Ovary (tissue), 9 donors: ENCODE measurements around the gene IQCF2. TPM values are rescaled to one million over a fixed set of nuclear protein-coding genes. Genes with fewer than 3 reads are reported as not detected.

Experiments used
- DNase-seq, 5 donors: peaks; one replicate each; pipeline ENCODE4 v3.0.0-alpha.2; 2019 to 2020
- H3K27ac ChIP-seq, 2 donors: fragments of 200-600 bp; one replicate each; pipeline versions ENCODE4 v1.5.1 to v1.8.0; 2019 to 2022
- H3K27me3 ChIP-seq: fragments of 200-600 bp; one replicate; pipeline ENCODE4 v1.8.0; 2022
- H3K36me3 ChIP-seq: fragments of 200-600 bp; sonication (generic); one replicate; pipeline ENCODE4 v1.5.1; 2019
- H3K4me1 ChIP-seq: one replicate; pipeline ENCODE4 v1.8.1; 2013; ENCODE audit warnings: mild to moderate bottlenecking, moderate library complexity; ENCODE audit not compliant: insufficient read depth
- H3K4me3 ChIP-seq: fragments of 200-600 bp; sonication (generic); one replicate; pipeline ENCODE4 v1.5.1; 2017
- H3K9me3 ChIP-seq, 2 donors: fragments of 200-600 bp in 1 of 2; sonication (generic) in 1 of 2; one replicate each; pipeline versions ENCODE4 v1.5.1 to v1.8.1; 2013 to 2019; ENCODE audit warnings: mild to moderate bottlenecking in 1 of 2, moderate library complexity in 1 of 2
- CTCF ChIP-seq, 3 donors: fragments of 450-650 bp in 2 of 3; fragments of 200-600 bp in 1 of 3; IDR thresholded peaks; one replicate each; pipeline versions ENCODE4 v1.5.1 to v1.8.0; 2016 to 2022; ENCODE audit warnings: antibody characterized with exemption in 3 of 3, mild to moderate bottlenecking in 1 of 3
- EP300 ChIP-seq: sonication (generic); formaldehyde crosslinking; IDR thresholded peaks from one replicate; pipeline ENCODE4 v1.6.1; 2017; ENCODE audit warnings: antibody characterized with exemption
- POLR2A ChIP-seq: fragments of 450-650 bp; IDR thresholded peaks from one replicate; pipeline ENCODE4 v1.6.1; 2017; ENCODE audit warnings: antibody characterized with exemption, mild to moderate bottlenecking, moderate library complexity
- WGBS, 3 donors: extraction: QIAGEN DNeasy Blood & Tissue Kit in 1 of 3; methylation state at CpG; one replicate each; pipeline versions ENCODE4 v1.1.5 to v1.1.7; 2013 to 2017; 5-methylcytosine and 5-hydroxymethylcytosine counted together
- intact Hi-C, 4 donors: fragments of 100-400 bp; cut with DNase I; formaldehyde crosslinking; loops; one replicate each; pipeline versions ENCODE4 v1.11.0 to v1.15.1; 2022 to 2023
- polyA plus RNA-seq, 2 donors: library from polyadenylated mRNA; stranded (reverse); fragments of 200-250 nt in 1 of 2; fragments of 350-450 nt in 1 of 2; fragmentation: Illumina TruSeq in 1 of 2; extraction: RNeasy Lipid Tissue Mini Kit (QIAGEN cat#74804) in 1 of 2; gene quantifications; one replicate each; pipeline ENCODE4 v1.2.3, GENCODE V29; 2013 to 2014
- total RNA-seq, 7 donors: library from RNA; depleted of rRNA in 2 of 7; stranded (reverse); fragments of >200 nt in 2 of 7; fragmentation: NEBNext Ultra II Directional in 3 of 7; extraction: Animal tissue kit (Norgen Biotek cat#: 25700) in 3 of 7; gene quantifications; one replicate each; pipeline versions ENCODE4 v1.1.0 to v1.2.4, GENCODE V29; 2016 to 2023
- donor health status: DM: no; HTN: no; CAD: no; lungs with moderate emphysema.
- donor health status: DM: no; HTN: no; CAD: no.
- donor health status: Bipolar disorder and iron deficiency.
- donor health status: DM: yes; HTN: yes; CAD: no.
- donor health status: DM: no; HTN: no; CAD: no.
- donor health status: DM: yes; HTN: yes; CAD: no.

Gene IQCF2
- total and polyA plus RNA-seq, 9 donors: not detected

DNA sequence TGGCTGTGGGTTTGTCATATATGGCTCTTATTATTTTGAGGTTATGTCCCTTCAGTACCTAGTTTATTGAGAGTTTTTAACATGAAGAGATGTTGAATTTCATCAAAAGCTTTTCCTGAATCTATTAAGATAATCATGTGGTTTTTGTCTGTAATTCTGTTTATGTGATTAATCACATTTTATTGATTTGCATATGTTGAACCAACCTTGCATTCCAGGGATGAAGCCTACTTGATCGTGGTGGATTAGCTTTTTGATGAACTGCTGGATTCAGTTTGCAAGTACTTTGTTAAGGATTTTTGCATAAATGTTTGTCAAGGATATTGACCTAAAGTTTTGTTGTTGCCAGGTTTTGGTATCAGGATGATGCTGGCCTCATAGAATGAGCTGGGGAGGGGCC lies 33.1 kb upstream of the IQCF2 start:
- no peak for TF ChIP-seq EP300
- no peak for TF ChIP-seq POLR2A
- TF ChIP-seq CTCF (IDR thresholded peaks at IDR 0.05): no peak
- no peaks in the 10 kb centered on the region for H3K27me3 ChIP-seq
- H3K27ac ChIP-seq: no peak overlapping the region
- no peak for DNase-seq
- intact Hi-C loops: no loop called here
- no peaks in the 10 kb centered on the region for H3K36me3 ChIP-seq
- no peaks in the 10 kb centered on the region for H3K9me3 ChIP-seq
- no peak overlapping the region for H3K4me3 ChIP-seq
- H3K4me1 ChIP-seq: no peaks in the 10 kb centered on the region
- WGBS, 3 donors: 73 to 84% (median 81%) methylated on average over 1 of the region's 1 CpG

DNA sequence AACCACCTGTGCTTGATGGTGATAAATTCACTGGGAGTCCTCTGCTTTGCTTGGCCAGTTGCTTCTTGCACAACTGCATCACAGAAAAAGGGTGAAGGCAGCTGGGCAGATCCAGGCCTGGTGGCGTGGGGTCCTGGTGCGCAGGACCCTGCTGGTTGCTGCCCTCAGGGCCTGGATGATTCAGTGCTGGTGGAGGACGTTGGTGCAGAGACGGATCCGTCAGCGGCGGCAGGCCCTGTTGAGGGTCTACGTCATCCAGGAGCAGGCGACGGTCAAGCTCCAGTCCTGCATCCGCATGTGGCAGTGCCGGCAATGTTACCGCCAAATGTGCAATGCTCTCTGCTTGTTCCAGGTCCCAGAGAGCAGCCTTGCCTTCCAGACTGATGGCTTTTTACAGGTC lies 31.1 kb upstream of the IQCF2 start:
- no peaks in the 10 kb centered on the region for H3K27me3 ChIP-seq
- intact Hi-C loops: no loop called here
- TF ChIP-seq EP300 (no peak), POLR2A (no peak), CTCF (IDR thresholded peaks at IDR 0.05) (no peak)
- DNase-seq: no peak
- no peaks in the 10 kb centered on the region for H3K36me3 ChIP-seq
- no peak overlapping the region for H3K27ac ChIP-seq
- H3K4me3 ChIP-seq: no peak overlapping the region
- WGBS, 3 donors: 90 to 92% (median 91%) methylated on average over 13 of the region's 13 CpGs
- H3K4me1 ChIP-seq: no peaks in the 10 kb centered on the region
- H3K9me3 ChIP-seq: no peaks in the 10 kb centered on the region

DNA sequence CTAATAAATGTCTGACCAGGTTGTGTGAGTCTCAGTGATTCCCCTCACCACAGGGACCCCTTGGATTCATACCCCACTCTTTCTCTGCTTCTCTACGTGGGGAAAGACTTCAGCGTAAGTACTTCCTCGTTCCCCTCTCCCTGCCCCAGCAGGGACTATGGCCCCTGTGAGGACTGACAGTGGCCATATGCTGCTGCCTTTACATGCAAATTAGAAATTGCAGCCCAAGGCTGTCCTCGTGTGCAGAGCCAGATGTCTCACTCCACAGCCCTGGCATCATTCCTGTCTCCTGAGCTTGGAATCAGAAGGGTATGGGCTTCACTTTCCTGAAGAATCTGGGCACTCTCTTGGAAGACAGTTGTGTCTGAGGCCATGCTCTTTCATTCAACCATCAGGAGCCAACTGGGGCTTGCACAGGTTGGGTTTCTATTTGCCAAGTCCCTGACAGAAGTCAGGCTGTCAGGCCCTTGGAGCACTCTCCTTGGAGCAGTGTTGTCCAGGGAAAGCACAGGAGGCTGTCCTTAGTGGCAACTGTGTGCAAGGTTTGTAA lies 30.5 kb upstream of the IQCF2 start:
- TF ChIP-seq POLR2A: no peak
- TF ChIP-seq EP300: no peak
- TF ChIP-seq CTCF (IDR thresholded peaks at IDR 0.05): no peak
- no peaks in the 10 kb centered on the region for H3K4me1 ChIP-seq

GRCh38 chr3:51836606-51837005 lies 24.8 kb upstream of the IQCF2 start:
- no peak for DNase-seq
- no peak for TF ChIP-seq POLR2A
- no peak for TF ChIP-seq EP300
- no peak for TF ChIP-seq CTCF (IDR thresholded peaks at IDR 0.05)
- H3K27me3 ChIP-seq: no peaks in the 10 kb centered on the region
- WGBS, 3 donors: 73 to 79% (median 76%) methylated on average over 5 of the region's 5 CpGs
- H3K36me3 ChIP-seq: no peaks in the 10 kb centered on the region
- H3K27ac ChIP-seq: no peak overlapping the region
- no peaks in the 10 kb centered on the region for H3K4me1 ChIP-seq
- no peaks in the 10 kb centered on the region for H3K9me3 ChIP-seq
- intact Hi-C loops: no loop called here
- no peak overlapping the region for H3K4me3 ChIP-seq

More for the DNA sequence above, 30.5 kb upstream of the IQCF2 start:
- intact Hi-C loops: no loop called here
- no peaks in the 10 kb centered on the region for H3K27me3 ChIP-seq
- H3K9me3 ChIP-seq: no peaks in the 10 kb centered on the region
- no peak overlapping the region for H3K4me3 ChIP-seq
- 50 to 59% (median 52%) methylated on average over 4 of the region's 4 CpGs for WGBS, 3 donors
- H3K27ac ChIP-seq: no peak overlapping the region
- no peaks in the 10 kb centered on the region for H3K36me3 ChIP-seq
- DNase-seq: no peak
